T-helper 1 cell treated with Interleukin-12 subunit alpha and Interleukin-12 subunit beta and Interleukin-4 antibody, amounts not matched to agents 30 ng/mL and 1 ng/mL, for 36 hours (primary cell): ENCODE measurements around the gene ANGPTL2. TPM values are rescaled to one million over a fixed set of nuclear protein-coding genes. Genes with fewer than 3 reads are reported as not detected.
"Not testable (repeated sequence)": the region's sequence is repeated elsewhere in the genome, so short reads cannot be mapped to it uniquely, and the experiment has no call there.

Source experiments
- intact Hi-C: fragments of 100-400 bp; cut with micrococcal nuclease; formaldehyde crosslinking; loops from one replicate; pipeline ENCODE4 v1.15.1; 2024
- total RNA-seq: library from RNA; stranded (reverse); gene quantifications from 2 replicates; pipeline ENCODE4 v1.2.3, GENCODE V29; 2022

The ANGPTL2 gene
- 0.07 TPM in 1 of 2 replicates, not detected in the other for total RNA-seq

DNA sequence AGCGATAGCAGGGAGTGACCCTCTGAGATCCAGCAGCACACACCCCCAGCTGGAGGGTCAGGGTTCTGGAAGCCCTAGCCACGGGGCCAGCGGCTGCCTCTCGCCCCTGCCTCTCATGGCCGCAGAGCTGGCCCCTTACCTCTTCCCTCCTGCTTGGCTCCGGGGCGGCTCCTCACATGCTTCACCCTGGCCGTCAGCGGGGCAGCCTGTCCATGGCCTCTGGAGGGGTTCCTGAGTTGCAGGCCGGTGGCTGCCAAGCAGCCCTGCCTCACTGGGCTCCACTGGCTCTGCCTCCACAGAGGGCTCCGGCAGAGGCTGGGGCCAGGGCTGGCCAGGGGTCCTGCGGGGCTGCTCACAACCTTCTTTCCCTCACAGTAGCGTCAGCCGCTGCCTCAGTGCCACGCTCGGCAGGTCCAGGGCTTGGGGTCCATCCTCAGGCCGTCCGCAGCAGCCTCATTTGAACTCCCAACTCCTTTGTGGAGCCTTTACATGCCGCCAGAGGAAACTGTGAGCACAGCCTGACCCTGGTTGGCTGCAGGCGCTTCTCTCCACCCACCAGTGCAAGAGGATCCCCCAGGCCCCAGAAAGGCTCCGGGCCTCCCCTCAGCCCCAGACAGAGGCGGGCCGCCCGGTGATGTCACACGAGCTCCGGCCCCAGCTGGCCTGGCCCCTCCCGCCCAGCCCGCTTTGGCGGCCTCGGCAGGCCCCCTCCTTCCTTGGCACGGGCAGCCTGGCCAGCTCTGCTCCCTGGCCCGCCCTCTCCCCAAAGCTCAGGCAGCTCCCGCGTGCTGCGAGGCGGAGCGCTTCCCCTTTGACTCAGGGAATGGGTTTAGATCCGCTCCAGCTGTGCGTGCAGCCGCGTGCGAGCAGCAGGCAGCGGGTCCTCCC lies at the start of gene ANGPTL2:
Gene ANGPTL2, minus strand, starts transcription at position 460 of the 888 bp plus-strand sequence. CDS start 13,904 bp downstream, outside the sequence.
- intact Hi-C loops = no loop called here

GRCh38 chr9:127171348-127171747 lies 48.9 kb upstream of the ANGPTL2 start:
- intact Hi-C loops = not testable (repeated sequence)

DNA sequence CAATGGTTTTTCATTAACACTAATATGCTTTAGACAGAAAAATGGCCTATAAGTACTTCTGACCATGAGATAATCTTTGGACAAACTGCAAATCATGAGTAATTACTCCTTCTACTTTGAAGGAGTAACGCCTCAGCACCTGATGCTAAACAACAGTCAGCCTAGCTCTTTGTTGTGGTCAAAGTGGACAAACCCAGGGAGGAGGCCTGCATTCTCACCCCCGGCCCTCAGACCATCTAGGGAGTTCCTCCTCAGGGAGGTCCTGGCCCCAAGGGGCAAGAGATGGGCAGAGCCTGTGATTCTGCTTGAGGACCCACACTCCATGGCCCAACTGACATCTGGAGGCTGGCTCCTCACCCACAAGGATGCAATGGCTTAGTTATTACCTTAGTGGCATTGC lies 48.2 kb upstream of the ANGPTL2 start:
- intact Hi-C loops = no loop called here

- intact Hi-C loops = no loop called here
These were observed 47.7 kb upstream of the ANGPTL2 start for GRCh38 chr9:127170103-127170502.

GRCh38 chr9:127169575-127169883 lies 47.1 kb upstream of the ANGPTL2 start:
- intact Hi-C loops = no loop called here

DNA sequence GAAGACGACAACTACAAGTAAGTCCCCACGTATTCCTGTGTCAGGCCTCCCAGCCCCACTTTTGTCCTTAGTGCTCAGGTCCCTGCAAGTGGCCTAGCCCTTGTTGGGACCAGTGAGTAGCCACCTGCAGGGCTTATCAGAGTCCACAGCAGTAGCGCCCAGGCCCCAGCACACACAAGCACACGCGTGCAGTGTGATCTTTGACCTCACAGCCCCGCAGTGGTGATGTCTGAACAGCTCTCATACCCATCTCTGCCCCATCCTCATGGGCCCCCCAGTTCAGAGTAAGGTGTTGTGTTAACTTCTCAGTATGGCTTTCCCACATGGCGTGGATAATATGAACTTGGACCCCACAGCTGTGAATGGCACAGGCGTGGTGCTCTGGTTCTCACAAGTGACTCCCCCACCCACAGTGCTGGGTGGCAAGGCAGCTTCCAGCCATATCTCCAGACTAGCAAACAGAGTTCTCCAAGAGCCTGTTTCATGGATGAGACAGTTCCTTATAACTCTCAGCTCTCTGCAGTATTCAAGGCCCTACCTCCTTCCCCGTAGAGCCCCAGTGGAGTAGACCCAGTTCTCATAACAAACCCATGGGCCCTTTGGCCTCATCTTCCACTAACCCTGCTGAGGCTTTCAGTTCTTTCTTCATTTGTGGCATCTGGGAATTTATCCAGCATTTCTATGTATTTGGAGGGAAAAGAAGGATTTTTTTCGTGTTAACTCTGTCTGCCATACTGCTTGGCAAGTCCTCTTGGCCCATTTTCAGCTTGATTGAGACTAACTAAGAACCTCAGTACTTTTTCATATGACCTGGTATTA lies 46.5 kb upstream of the ANGPTL2 start:
- intact Hi-C loops = no loop called here

DNA sequence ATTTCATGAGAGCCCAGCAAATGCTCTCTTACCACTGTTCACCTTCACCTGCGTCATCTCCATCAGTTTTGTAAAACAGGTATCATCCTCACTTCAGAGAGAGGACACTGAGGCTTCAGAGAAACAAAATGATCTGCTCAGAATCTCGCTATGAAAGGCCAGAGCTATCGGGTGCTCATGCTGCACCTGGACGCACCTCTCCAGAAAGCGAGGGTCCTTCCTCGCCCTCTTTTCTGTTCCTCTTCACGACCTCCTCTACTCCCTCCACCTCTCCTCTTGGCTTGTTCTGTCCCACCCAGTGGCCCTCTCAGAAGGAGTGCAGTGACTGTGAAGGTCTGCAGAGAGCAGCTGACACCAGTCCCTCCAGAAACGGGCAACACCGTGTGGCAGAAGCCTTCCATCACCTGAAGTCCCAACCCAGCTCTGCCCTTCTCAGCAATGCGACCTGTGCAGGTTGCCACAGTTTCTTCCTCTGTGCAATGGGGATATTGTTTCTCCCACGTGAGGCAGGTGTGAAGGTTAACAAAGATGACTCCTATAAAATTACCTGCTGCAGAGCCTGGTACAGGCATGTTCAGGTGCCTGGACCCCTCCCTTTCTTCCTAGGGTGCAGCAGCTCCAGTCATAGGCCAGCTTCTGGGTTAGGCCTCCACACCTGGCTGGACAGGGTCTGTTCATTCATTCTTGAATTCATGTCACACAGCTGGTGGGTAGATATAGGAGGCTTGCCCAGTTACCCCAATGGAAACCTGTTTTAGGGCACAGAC lies 45.3 kb upstream of the ANGPTL2 start:
- intact Hi-C loops = no loop called here

DNA sequence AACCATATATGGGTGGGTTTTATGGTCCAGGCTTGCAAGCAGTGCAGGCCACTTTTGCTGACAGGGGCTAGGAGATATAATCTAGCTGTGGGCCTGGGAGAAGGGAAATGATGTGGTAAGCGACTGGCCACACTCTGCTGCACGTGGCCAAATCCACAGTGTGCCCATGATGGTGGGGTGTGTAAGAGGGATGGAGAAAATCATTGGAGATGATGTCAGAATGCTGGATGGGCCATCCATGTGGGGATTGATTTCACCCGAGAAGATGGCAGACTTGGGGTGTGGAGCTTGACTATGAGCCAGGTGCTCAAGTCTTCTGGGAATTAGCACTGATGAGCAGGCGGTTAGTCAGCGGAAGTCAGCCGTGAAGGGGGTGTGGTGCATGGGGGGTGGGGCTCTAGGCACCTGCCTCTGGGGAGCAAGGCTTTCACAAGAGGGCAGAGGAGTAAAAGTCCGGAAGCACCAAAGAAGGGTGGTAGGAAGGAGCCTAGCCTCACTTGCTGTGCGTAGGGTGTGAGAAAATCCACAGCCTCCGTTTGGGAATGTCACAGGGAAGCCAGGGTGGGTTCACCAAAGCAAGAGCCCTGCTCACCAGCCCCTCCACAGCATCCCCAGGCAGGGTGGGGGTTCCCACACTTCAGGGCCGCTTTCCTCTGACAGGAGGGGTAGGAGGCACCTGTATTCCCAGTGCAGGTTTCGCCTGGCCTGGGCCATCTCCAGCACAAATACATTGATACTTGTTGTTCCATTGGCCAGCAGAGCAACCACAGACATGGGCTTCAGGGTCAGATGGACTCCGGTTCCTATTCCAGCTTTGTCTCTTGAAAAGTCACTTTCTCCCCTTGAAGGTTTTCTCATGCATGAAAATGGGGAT lies 44.5 kb upstream of the ANGPTL2 start:
- intact Hi-C loops = no loop called here

GRCh38 chr9:127166111-127166510 lies 43.7 kb upstream of the ANGPTL2 start:
- intact Hi-C loops = no loop called here

- intact Hi-C loops = no loop called here
These were observed 42.7 kb upstream of the ANGPTL2 start for GRCh38 chr9:127165116-127165515.

- intact Hi-C loops = loop anchor here (5.0 kb wide), 2 partner anchors 116 to 176 kb away; no protein-coding TSS in a partner anchor
These were observed 41.0 kb upstream of the ANGPTL2 start for GRCh38 chr9:127163409-127163808.

DNA sequence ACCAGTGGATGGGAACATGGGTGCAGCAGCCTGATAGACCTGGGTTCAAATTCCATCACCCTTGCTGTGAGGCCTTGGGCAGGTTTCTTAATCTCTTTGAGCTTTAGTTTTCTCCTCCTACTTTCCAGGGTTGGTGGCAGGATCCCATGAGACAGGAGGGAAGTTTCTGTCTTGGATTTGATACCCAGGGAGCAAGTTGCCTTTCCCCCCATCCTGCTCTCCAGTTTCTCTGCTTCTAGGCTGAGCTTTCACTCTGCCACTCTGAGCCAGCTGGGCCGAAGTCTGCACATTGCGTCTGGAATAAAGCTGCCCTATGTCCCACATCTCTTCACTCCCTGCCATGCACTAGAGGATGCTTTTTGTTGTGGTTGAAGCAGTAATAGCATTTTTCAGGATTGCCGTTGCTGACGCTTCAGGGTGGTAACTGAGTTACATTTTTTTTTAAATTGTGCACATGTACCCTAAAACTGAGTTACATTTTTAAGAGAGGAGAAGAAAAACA lies 40.5 kb upstream of the ANGPTL2 start:
- intact Hi-C loops = loop anchor here (5.0 kb wide), 2 partner anchors 116 to 176 kb away; no protein-coding TSS in a partner anchor

DNA sequence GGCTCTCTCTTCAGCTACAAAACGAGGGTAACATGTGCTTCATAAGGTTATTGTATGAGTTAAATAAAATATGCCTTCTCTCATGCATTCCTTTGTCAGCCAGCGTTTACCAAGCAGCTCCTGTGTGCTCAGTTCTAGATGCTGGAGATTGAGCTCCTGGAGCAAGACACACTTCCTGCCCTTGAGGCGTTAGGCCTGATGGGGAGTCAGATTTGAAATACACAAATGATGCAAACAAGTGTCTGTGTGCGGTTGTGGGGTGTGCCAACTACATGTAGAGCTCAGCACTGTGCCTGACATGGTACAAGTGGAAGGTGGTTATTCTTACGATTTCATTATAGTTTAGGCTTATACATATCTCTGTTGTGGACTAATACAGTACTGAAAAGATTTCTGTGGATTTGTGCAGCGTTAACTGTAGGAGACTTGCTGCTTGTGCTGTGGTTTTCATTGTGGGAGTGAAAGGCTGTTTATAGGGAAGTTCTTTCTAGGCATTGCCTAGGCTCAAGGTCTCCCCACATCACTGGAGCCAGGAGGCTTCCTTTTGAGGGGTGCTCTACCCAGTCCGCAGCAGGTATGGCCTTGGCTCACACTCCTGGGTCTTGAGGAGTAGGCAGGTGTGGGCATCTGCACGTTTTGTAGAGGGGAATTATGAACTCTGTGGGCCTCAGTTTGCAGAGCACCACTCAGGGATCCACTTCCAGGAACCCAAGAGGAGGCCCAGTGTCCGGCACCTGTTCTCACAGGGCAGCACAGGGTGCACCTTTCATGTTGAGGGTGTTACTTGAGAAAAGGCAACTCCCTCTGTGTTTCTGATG lies 39.8 kb upstream of the ANGPTL2 start:
- intact Hi-C loops = loop anchor here (5.0 kb wide), 2 partner anchors 115 to 175 kb away; no protein-coding TSS in a partner anchor

GRCh38 chr9:127161081-127161624 lies 38.7 kb upstream of the ANGPTL2 start:
- intact Hi-C loops = loop anchor here (5.0 kb wide), 2 partner anchors 114 to 174 kb away; no protein-coding TSS in a partner anchor

DNA sequence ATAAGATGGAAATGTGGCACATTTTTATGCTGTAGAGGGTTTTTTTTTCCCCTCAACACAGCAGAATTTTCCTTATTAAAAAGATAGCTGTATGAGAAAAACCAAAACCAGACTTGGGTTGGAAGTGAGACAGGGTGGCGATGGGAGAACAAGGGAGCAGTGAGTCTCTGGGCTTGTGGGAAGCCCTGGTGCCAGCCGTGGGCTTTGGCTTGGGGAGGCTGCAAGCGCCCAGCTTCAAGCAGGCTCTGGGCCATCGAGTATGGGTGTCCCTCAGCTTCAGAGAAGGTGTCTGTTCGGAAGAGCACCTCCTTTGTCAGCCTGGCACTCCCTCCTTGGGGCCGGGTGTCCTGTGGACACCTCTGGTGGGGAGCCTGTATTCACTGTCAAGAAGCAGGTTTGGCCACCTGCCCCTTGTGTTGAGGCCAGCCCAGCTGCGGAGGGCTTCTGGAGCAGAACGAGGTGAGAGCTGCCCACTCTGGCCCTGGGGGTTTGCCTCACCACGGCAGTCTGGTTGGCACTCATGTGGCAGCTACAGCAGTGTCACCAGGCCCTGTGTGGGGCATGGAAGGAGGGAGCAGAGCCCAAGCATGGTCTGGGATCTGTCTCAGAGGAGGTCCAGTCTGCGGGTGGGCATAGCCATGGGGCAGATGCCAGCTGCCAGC lies 37.6 kb upstream of the ANGPTL2 start:
- intact Hi-C loops = loop anchor here (5.0 kb wide), 2 partner anchors 113 to 173 kb away; no protein-coding TSS in a partner anchor

DNA sequence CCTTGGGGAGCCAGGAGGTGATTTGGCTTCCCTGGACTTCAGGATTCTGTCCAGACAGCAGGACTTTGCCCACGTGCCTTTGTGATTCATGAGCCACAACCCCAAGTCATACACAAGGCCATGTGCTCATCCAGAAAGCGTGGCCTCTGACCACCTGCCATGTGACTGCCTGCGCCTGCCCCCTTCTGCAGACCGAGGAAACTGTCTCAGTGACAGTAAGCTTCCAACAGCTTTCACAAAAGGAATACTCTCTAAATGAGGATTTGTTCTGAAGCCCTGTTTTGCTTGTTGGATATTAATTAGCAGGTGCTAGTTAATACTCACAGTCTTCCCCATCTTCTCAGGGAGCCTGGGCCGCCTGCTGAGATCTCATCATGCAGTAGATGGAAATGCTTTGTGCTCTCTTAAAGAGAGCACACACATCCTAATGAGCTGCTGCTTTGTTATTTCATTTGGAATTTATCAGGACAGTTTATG lies 36.9 kb upstream of the ANGPTL2 start:
- intact Hi-C loops = no loop called here

DNA sequence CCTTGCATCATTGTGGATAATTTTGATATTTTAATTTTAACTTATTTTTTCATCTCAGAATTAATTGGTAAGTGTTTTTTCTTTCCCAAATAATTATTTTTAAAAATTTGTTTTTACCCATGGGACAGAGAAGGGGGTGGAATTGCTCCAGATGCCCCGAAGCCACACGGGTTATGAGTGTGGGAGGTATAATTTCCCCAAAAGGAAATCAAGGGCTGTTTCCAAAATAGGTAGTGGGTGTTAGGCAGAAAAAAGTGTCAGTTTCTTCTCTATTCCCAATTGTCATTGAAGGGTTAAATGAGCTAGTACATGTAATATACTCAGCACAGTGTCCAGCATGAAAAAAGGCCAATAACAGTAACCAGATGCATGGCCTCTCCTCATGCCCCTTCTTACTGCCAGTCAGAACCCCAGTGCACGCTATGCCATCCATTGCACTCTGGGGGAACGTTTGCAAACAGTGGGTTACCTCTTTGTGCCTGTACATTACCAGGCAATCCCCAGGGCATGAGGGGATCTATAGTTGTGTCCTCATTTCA lies 36.4 kb upstream of the ANGPTL2 start:
- intact Hi-C loops = no loop called here
